ENCODE results near the gene SLC12A7. TPM values are rescaled to one million over a fixed set of nuclear protein-coding genes. Genes with fewer than 3 reads are reported as not detected.

The SLC12A7 gene
- polyA plus RNA-seq, 1 donor (not counting 4 experiments of a cell fraction or from before 2014, with no cell fraction given), result 1.5 TPM

DNA sequence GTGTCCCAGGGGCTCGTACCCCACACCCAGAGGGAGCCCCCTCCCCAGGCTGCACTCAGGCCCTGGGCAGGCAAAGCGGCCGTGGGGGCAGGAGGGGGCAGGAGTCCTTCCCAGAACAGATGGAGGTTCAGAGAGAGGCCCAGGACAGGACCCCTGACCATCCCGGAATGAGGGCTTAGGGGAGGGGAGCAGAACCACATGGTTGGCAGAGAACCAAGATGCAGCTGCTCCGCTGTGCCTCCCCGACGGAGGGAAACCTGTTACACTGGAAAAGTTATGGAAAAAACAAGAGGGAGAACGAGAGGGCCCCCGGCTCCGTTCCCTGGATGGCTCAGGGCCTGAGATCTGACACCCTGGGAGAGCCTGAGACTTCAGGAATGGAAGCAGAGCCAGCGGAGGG is 22.7 kb downstream of the SLC12A7 start:
- Histone ChIP-seq H2AFZ (ENCODE audit: control insufficient read depth, low read length) (no peak overlapping the region), H4K20me1 (ENCODE audit: control insufficient read depth, extremely low read depth, insufficient read depth, low read length) (no peaks in the 10 kb centered on the region), H3K36me3 (ENCODE audit: control insufficient read depth in 2 of 2, extremely low read depth in 1 of 2, insufficient read depth in 2 of 2, low read length in 2 of 2) (peaks cover 0 to 5% of the 10 kb centered on the region in 2 experiments), H3K4me2 (ENCODE audit: control insufficient read depth, extremely low read depth, insufficient read depth, low read depth, low read length) (no peak overlapping the region), H3K27me3 (ENCODE audit: control insufficient read depth, extremely low read depth, insufficient read depth, low read length) (no peaks in the 10 kb centered on the region), H3K4me3 (ENCODE audit: control insufficient read depth in 2 of 3, extremely low read depth in 1 of 3, insufficient read depth in 2 of 3, low read depth in 1 of 3, low read length in 3 of 3) (no peak overlapping the region), H3K4me1 (ENCODE audit: control insufficient read depth, extremely low read depth, insufficient read depth, low read length) (no peaks in the 10 kb centered on the region), H3K9me1 (ENCODE audit: control insufficient read depth, extremely low read depth, insufficient read depth, low read length) (no peaks in the 10 kb centered on the region), H3K9ac (ENCODE audit: control insufficient read depth, extremely low read depth, insufficient read depth, low read length) (no peak overlapping the region), H3K27ac (ENCODE audit: control insufficient read depth, insufficient read depth, low read length) (no peak overlapping the region), H3K9me3 (ENCODE audit: control insufficient read depth, low read depth, low read length) (no peaks in the 10 kb centered on the region), H3K79me2 (ENCODE audit: control insufficient read depth, insufficient read depth, low read length) (no peaks in the 10 kb centered on the region)
- no peak for FAIRE-seq
- no peak for TF ChIP-seq EZH2 (IDR thresholded peaks at IDR 0.05; ENCODE audit: low read length)
- TF ChIP-seq, protein P1, sequence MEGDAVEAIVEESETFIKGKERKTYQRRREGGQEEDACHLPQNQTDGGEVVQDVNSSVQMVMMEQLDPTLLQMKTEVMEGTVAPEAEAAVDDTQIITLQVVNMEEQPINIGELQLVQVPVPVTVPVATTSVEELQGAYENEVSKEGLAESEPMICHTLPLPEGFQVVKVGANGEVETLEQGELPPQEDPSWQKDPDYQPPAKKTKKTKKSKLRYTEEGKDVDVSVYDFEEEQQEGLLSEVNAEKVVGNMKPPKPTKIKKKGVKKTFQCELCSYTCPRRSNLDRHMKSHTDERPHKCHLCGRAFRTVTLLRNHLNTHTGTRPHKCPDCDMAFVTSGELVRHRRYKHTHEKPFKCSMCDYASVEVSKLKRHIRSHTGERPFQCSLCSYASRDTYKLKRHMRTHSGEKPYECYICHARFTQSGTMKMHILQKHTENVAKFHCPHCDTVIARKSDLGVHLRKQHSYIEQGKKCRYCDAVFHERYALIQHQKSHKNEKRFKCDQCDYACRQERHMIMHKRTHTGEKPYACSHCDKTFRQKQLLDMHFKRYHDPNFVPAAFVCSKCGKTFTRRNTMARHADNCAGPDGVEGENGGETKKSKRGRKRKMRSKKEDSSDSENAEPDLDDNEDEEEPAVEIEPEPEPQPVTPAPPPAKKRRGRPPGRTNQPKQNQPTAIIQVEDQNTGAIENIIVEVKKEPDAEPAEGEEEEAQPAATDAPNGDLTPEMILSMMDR (optimal IDR thresholded peaks at IDR 0.05 in 1 of 3, IDR thresholded peaks at IDR 0.05 in 1 of 3, conservative IDR thresholded peaks at IDR 0.05 in 1 of 3; ENCODE audit: extremely low read depth in 1 of 3, insufficient read depth in 2 of 3, low read length in 3 of 3), result no peak
- dilution Hi-C loops (cut with MboI; ENCODE audit: extremely low pct_ligation_motif_present, low sequenced_read_pairs), result no loop called here
- DNase-seq (ENCODE audit: low read depth, low spot score), result no peak

DNA sequence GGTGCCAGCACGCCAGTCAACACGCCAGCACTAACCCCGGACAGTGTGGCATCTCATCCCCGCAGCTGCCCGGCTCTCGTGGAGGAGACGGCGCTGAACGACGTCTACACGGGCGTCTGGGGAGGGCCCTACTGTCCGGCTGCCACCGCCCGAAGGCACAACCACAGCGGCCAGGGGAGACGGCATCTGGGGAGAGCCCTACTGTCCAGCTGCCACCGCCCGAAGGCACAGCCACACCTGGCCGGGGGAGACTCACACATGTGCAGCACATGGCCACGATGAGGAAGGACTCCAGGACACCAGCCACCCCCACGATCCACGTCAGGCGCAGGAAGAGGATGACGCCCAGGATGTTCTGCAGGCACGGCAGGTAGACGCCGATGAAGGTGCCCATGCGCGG is 23.1 kb downstream of the SLC12A7 start:
- no peak for FAIRE-seq
- no peak overlapping the region for H3K9ac ChIP-seq (ENCODE audit: control insufficient read depth, extremely low read depth, insufficient read depth, low read length)
- H3K9me3 ChIP-seq (ENCODE audit: control insufficient read depth, low read depth, low read length), result no peaks in the 10 kb centered on the region
- no peak for DNase-seq (ENCODE audit: low read depth, low spot score)
- no peaks in the 10 kb centered on the region for H3K79me2 ChIP-seq (ENCODE audit: control insufficient read depth, insufficient read depth, low read length)
- H3K4me2 ChIP-seq (ENCODE audit: control insufficient read depth, extremely low read depth, insufficient read depth, low read depth, low read length), result no peak overlapping the region
- no peaks in the 10 kb centered on the region for H4K20me1 ChIP-seq (ENCODE audit: control insufficient read depth, extremely low read depth, insufficient read depth, low read length)
- H3K27ac ChIP-seq (ENCODE audit: control insufficient read depth, insufficient read depth, low read length), result no peak overlapping the region
- dilution Hi-C loops (cut with MboI; ENCODE audit: extremely low pct_ligation_motif_present, low sequenced_read_pairs), result no loop called here
- no peak overlapping the region for H2AFZ ChIP-seq (ENCODE audit: control insufficient read depth, low read length)
- no peaks in the 10 kb centered on the region for H3K4me1 ChIP-seq (ENCODE audit: control insufficient read depth, extremely low read depth, insufficient read depth, low read length)
- H3K9me1 ChIP-seq (ENCODE audit: control insufficient read depth, extremely low read depth, insufficient read depth, low read length), result no peaks in the 10 kb centered on the region
- H3K27me3 ChIP-seq (ENCODE audit: control insufficient read depth, extremely low read depth, insufficient read depth, low read length), result no peaks in the 10 kb centered on the region
- peaks cover 0 to 5% of the 10 kb centered on the region in 2 experiments for H3K36me3 ChIP-seq (ENCODE audit: control insufficient read depth in 2 of 2, extremely low read depth in 1 of 2, insufficient read depth in 2 of 2, low read length in 2 of 2)
- H3K4me3 ChIP-seq (ENCODE audit: control insufficient read depth in 2 of 3, extremely low read depth in 1 of 3, insufficient read depth in 2 of 3, low read depth in 1 of 3, low read length in 3 of 3), result no peak overlapping the region
- TF ChIP-seq EZH2 (IDR thresholded peaks at IDR 0.05; ENCODE audit: low read length), result no peak
- TF ChIP-seq, protein P1 (optimal IDR thresholded peaks at IDR 0.05 in 1 of 3, IDR thresholded peaks at IDR 0.05 in 1 of 3, conservative IDR thresholded peaks at IDR 0.05 in 1 of 3; ENCODE audit: extremely low read depth in 1 of 3, insufficient read depth in 2 of 3, low read length in 3 of 3), result no peak

Measured in keratinocyte (primary cell).